AG04449 (cell line): ENCODE results near the gene VPS37C.
"Not testable (repeated sequence)": the region's sequence is repeated elsewhere in the genome, so short reads cannot be mapped to it uniquely, and the experiment has no call there.

Experiments used
- CTCF ChIA-PET: fragments of 350-600 bp; formaldehyde crosslinking; extraction: SDS; loops from one replicate; lab custom pipeline; 2021; ENCODE audit warnings: antibody characterized with exemption; lab: Yijun Ruan, JAX
- POLR2A ChIA-PET: fragments of 400-600, 350-600 bp; formaldehyde crosslinking; extraction: SDS; loops from one replicate; lab custom pipeline; 2020; ENCODE audit warnings: antibody characterized with exemption, inconsistent platforms; lab: Yijun Ruan, JAX
- DNase-seq: peaks from one replicate; pipeline ENCODE4 v3.0.0-alpha.2; 2010; ENCODE audit warnings: low read depth, low spot score
- H3K4me3 ChIP-seq: 2 replicates; pipeline ENCODE4 v1.5.1; 2011; ENCODE audit warnings: low read depth, mild to moderate bottlenecking, control low read depth, low read length
- TF ChIP-seq, protein P1 (sequence below): IDR thresholded peaks from one replicate; pipeline ENCODE4 v1.5.1; 2011; ENCODE audit warnings: mild to moderate bottlenecking, moderate library complexity, low read length, control low read depth, inconsistent platforms; ENCODE audit not compliant: insufficient read depth; ENCODE audit errors: missing control alignments

VPS37C gene

GRCh38 chr11:61168800-61169199 lies 7.6 kb upstream of the VPS37C start:
- POLR2A ChIA-PET: no interaction called here
- no peak overlapping the region for H3K4me3 ChIP-seq
- no peak for DNase-seq
- TF ChIP-seq, protein P1, sequence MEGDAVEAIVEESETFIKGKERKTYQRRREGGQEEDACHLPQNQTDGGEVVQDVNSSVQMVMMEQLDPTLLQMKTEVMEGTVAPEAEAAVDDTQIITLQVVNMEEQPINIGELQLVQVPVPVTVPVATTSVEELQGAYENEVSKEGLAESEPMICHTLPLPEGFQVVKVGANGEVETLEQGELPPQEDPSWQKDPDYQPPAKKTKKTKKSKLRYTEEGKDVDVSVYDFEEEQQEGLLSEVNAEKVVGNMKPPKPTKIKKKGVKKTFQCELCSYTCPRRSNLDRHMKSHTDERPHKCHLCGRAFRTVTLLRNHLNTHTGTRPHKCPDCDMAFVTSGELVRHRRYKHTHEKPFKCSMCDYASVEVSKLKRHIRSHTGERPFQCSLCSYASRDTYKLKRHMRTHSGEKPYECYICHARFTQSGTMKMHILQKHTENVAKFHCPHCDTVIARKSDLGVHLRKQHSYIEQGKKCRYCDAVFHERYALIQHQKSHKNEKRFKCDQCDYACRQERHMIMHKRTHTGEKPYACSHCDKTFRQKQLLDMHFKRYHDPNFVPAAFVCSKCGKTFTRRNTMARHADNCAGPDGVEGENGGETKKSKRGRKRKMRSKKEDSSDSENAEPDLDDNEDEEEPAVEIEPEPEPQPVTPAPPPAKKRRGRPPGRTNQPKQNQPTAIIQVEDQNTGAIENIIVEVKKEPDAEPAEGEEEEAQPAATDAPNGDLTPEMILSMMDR: no peak
- CTCF ChIA-PET: interaction anchor here (0.9 to 4.5 kb wide), 4 partner anchors 19 to 337 kb away, joined by 3 to 26 read pairs (median 4); no protein-coding TSS in a partner anchor

- TF ChIP-seq, protein P1: no peak
- no peak overlapping the region for H3K4me3 ChIP-seq
- no peak for DNase-seq
- POLR2A ChIA-PET: no interaction called here
- CTCF ChIA-PET: interaction anchor here (0.9 to 4.5 kb wide), 5 partner anchors 20 to 413 kb away, joined by 3 to 26 read pairs (median 4); no protein-coding TSS in a partner anchor
Observed at GRCh38 chr11:61168042-61168688, 6.9 kb upstream of the VPS37C start.

- DNase-seq, POLR2A ChIA-PET, CTCF ChIA-PET, H3K4me3 ChIP-seq: not testable (repeated sequence)
Observed at GRCh38 chr11:61166331-61166730, 5.1 kb upstream of the VPS37C start.

DNA sequence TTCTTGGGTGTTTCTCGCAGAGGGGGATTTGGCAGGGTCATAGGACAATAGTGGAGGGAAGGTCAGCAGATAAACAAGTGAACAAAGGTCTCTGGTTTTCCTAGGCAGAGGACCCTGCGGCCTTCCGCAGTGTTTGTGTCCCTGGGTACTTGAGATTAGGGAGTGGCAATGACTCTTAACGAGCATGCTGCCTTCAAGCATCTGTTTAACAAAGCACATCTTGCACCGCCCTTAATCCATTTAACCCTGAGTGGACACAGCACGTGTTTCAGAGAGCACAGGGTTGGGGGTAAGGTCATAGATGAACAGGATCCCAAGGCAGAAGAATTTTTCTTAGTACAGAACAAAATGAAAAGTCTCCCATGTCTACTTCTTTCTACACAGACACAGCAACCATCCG lies 4.6 kb upstream of the VPS37C start:
- DNase-seq, H3K4me3 ChIP-seq, POLR2A ChIA-PET, CTCF ChIA-PET: not testable (repeated sequence)

DNA sequence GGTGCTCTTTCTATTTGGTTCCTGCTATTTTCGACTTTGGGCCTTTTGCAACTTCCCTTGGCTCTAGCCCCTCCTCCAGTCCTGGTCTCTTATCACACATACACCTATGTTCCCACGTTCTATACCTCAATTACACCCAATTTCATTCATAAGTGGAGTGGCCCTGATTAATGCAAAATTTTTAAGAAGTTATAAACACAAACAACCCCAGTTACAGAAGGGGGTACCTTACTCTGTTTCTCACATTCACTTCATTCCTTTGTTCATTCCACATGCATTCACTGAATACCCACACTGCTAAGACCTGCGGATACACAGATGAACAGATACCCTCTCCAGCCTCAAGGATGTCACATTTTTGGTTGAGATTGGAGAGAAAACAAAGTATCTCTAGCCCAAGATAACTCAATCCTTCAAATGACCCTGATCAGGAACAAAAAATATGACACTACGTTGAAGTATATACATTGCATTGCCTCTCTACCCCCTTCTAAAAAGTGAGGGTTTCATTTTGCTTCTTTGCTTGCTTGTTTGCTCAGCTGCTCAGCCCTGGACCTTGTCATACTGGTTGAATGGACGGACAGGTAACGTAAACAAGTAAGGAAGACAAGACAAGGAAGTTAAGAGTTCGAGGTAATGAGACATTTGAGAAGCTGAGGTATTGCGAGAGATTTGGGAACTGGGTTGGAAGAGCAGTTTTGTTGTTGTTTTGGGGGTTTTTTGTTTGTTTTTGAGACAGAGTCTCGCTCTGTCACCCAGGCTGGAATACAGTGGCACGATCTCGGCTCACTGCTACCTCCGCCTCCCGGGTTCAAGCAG lies 3.6 kb upstream of the VPS37C start:
- TF ChIP-seq, protein P1: no peak
- POLR2A ChIA-PET: no interaction called here
- no peak for DNase-seq
- no peak overlapping the region for H3K4me3 ChIP-seq
- CTCF ChIA-PET: no interaction called here

DNA sequence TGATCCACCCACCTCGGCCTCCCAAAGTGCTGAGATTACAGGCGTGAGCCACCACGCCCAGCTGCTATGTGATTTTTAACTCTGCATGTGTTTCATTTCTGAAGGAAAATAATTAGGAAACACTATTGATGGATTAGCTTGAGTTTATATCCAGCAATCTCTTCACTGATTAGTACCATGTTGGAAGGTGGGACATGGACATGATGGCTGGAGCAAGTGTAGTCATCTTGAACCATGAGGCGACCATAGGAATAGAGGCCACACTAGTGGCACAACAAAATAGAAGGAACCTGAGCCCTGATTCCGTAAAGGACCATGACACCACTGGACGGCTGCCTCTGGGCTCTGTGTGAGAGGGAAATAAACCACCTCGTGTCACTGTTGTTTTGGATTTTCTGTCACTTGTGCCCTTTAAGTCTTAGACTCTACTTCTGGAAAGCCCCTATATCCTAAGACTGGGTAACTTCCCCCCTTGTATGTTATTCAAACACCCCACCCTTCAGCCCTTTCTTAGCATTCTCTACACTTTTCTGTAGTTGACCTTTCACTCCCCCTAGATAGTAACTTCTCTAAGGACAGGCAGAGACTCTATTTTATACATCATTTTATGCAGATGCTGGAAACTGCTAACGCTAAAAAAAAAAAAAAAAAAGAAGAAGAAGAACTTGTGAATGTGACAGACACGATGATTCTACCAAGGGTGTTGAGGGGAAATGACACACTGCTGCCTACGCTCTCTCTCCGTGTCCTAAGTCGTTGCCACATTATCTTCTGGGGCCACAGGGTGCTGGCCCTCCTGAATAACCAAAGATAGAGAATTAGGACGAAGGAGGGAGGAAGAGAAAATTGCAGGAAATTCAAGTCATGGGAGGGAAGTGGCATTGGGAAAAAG lies 2.7 kb upstream of the VPS37C start:
- TF ChIP-seq, protein P1: no peak
- CTCF ChIA-PET: interaction anchor here (1.1 kb wide), 1 partner anchor 35 kb away, joined by 3 read pairs; no protein-coding TSS in a partner anchor
- H3K4me3 ChIP-seq: no peak overlapping the region
- POLR2A ChIA-PET: no interaction called here
- DNase-seq: no peak
